IPS-15b (cell line): ENCODE results near the gene C20orf144.

Experiments used
- H3K27me3 ChIP-seq: one replicate; pipeline ENCODE4 v1.6.1; 2013; ENCODE audit warnings: low read length; ENCODE audit not compliant: control insufficient read depth, insufficient read depth
- H3K36me3 ChIP-seq: one replicate; pipeline ENCODE4 v1.6.1; 2013; ENCODE audit warnings: low read length; ENCODE audit not compliant: control insufficient read depth, insufficient read depth
- H3K4me1 ChIP-seq: one replicate; pipeline ENCODE4 v1.6.1; 2013; ENCODE audit warnings: mild to moderate bottlenecking, low read length; ENCODE audit not compliant: control insufficient read depth, insufficient read depth
- H3K4me3 ChIP-seq: one replicate; pipeline ENCODE4 v1.5.1; 2013; ENCODE audit warnings: low read depth, low read length
- H3K9ac ChIP-seq: one replicate; pipeline ENCODE4 v1.6.1; 2013; ENCODE audit warnings: low read depth, mild to moderate bottlenecking, low read length
- H3K9me3 ChIP-seq: one replicate; pipeline ENCODE4 v1.6.1; 2013; ENCODE audit warnings: mild to moderate bottlenecking, low read length; ENCODE audit not compliant: control insufficient read depth, insufficient read depth

C20orf144 gene

GRCh38 chr20:33650753-33651561 lies 11.2 kb upstream of the C20orf144 start:
- Histone ChIP-seq H3K9ac (no peak overlapping the region), H3K4me1 (no peaks in the 10 kb centered on the region), H3K9me3 (no peaks in the 10 kb centered on the region), H3K36me3 (peaks cover 3% of the 10 kb centered on the region), H3K4me3 (no peak overlapping the region), H3K27me3 (no peaks in the 10 kb centered on the region)

- Histone ChIP-seq H3K4me3 (no peak overlapping the region), H3K36me3 (peaks cover 3% of the 10 kb centered on the region), H3K4me1 (no peaks in the 10 kb centered on the region), H3K27me3 (no peaks in the 10 kb centered on the region), H3K9ac (no peak overlapping the region), H3K9me3 (no peaks in the 10 kb centered on the region)
Measured at GRCh38 chr20:33651562-33652048, 10.5 kb upstream of the C20orf144 start.

GRCh38 chr20:33653218-33653899 lies 8.8 kb upstream of the C20orf144 start:
- Histone ChIP-seq H3K4me3 (no peak overlapping the region), H3K36me3 (peaks cover 2% of the 10 kb centered on the region), H3K9me3 (no peaks in the 10 kb centered on the region), H3K9ac (no peak overlapping the region), H3K4me1 (no peaks in the 10 kb centered on the region), H3K27me3 (no peaks in the 10 kb centered on the region)

- no peak overlapping the region for H3K9ac ChIP-seq
Measured at GRCh38 chr20:33653900-33654596, 8.1 kb upstream of the C20orf144 start.

GRCh38 chr20:33654680-33655161 lies 7.4 kb upstream of the C20orf144 start:
- Histone ChIP-seq H3K9ac (no peak overlapping the region), H3K4me3 (no peak overlapping the region)

More at GRCh38 chr20:33653900-33654596, 8.1 kb upstream of the C20orf144 start:
- Histone ChIP-seq H3K27me3 (no peaks in the 10 kb centered on the region), H3K4me1 (no peaks in the 10 kb centered on the region), H3K36me3 (peaks cover 3% of the 10 kb centered on the region), H3K4me3 (no peak overlapping the region), H3K9me3 (no peaks in the 10 kb centered on the region)

GRCh38 chr20:33655164-33655563 lies 7.0 kb upstream of the C20orf144 start:
- H3K9me3 ChIP-seq: no peaks in the 10 kb centered on the region
- H3K27me3 ChIP-seq: no peaks in the 10 kb centered on the region
- no peak overlapping the region for H3K4me3 ChIP-seq
- peaks cover 10% of the 10 kb centered on the region for H3K36me3 ChIP-seq
- H3K9ac ChIP-seq: no peak overlapping the region
- H3K4me1 ChIP-seq: no peaks in the 10 kb centered on the region

More at GRCh38 chr20:33654680-33655161, 7.4 kb upstream of the C20orf144 start:
- H3K9me3 ChIP-seq: no peaks in the 10 kb centered on the region
- H3K27me3 ChIP-seq: no peaks in the 10 kb centered on the region
- no peaks in the 10 kb centered on the region for H3K4me1 ChIP-seq
- peaks cover 6% of the 10 kb centered on the region for H3K36me3 ChIP-seq

GRCh38 chr20:33656010-33656782 lies 5.9 kb upstream of the C20orf144 start:
- no peaks in the 10 kb centered on the region for H3K27me3 ChIP-seq
- H3K9me3 ChIP-seq: no peaks in the 10 kb centered on the region
- peaks cover 11% of the 10 kb centered on the region for H3K36me3 ChIP-seq
- no peaks in the 10 kb centered on the region for H3K4me1 ChIP-seq
- H3K9ac ChIP-seq: no peak overlapping the region
- no peak overlapping the region for H3K4me3 ChIP-seq

GRCh38 chr20:33656783-33657703 lies 5.1 kb upstream of the C20orf144 start:
- Histone ChIP-seq H3K9me3 (no peaks in the 10 kb centered on the region), H3K27me3 (no peaks in the 10 kb centered on the region), H3K4me1 (no peaks in the 10 kb centered on the region), H3K4me3 (no peak overlapping the region), H3K36me3 (peaks cover 11% of the 10 kb centered on the region), H3K9ac (no peak overlapping the region)

- no peak overlapping the region for H3K4me3 ChIP-seq
- no peaks in the 10 kb centered on the region for H3K27me3 ChIP-seq
- peaks cover under 1% of the 10 kb centered on the region for H3K4me1 ChIP-seq
- H3K36me3 ChIP-seq: peaks cover 11% of the 10 kb centered on the region
- H3K9me3 ChIP-seq: no peaks in the 10 kb centered on the region
- no peak overlapping the region for H3K9ac ChIP-seq
Measured at GRCh38 chr20:33657704-33658095, 4.4 kb upstream of the C20orf144 start.

GRCh38 chr20:33658510-33658909 lies 3.6 kb upstream of the C20orf144 start:
- no peak overlapping the region for H3K9ac ChIP-seq
- no peaks in the 10 kb centered on the region for H3K9me3 ChIP-seq
- peaks cover 3% of the 10 kb centered on the region for H3K4me1 ChIP-seq
- no peak overlapping the region for H3K4me3 ChIP-seq
- H3K27me3 ChIP-seq: no peaks in the 10 kb centered on the region
- peaks cover 11% of the 10 kb centered on the region for H3K36me3 ChIP-seq
